DND-41 (cell line): Measurements from ENCODE around the gene VSX2.

ENCODE experiments used
- CTCF ChIP-seq: IDR thresholded peaks from 2 replicates; pipeline ENCODE4 v1.5.1; 2012; ENCODE audit warnings: borderline replicate concordance, low read length, moderate library complexity, mild to moderate bottlenecking; ENCODE audit not compliant: poor library complexity, severe bottlenecking; ENCODE audit errors: extremely low read depth
- EZH2 ChIP-seq: IDR thresholded peaks from 3 replicates; pipeline ENCODE4 v1.6.1; 2012; ENCODE audit warnings: borderline replicate concordance, low read depth, mild to moderate bottlenecking, moderate library complexity, low read length, inconsistent platforms; ENCODE audit not compliant: severe bottlenecking

- TF ChIP-seq CTCF (no peak), EZH2 (no peak)
Measured at GRCh38 chr14:74278080-74278479, 38.8 kb downstream of the VSX2 start.
